ENCODE results near the gene ST7.

DNA sequence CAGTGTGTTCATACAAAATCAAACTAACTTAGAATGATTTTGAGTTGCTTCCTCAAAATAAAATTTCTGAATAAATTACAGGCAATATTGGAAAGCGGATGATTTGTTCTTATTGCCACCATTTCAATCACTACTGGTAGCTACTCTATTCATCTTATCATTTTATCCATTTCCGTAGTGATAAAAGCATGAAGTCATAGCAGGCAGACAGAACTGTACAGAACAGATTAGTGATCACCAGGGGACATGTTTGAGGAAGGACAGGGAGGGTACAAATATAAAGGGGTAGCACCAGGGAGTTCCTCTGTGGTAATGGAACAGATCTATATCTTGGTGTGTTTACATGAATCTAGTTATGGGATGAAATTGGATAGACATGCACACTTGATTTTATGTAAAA, 231.1 kb downstream of the ST7 start:
- no peak for TF ChIP-seq EZH2phosphoT487 (IDR thresholded peaks at IDR 0.05; ENCODE audit: low read depth, severe bottlenecking, unreplicated experiment)
- TF ChIP-seq EZH2 (IDR thresholded peaks at IDR 0.05; ENCODE audit: borderline replicate concordance): no peak

Data from hepatocyte (in vitro differentiated cells).